ENCODE measurements around the gene ALKBH3. TPM values are rescaled to one million over a fixed set of nuclear protein-coding genes. Genes with fewer than 3 reads are reported as not detected.

The ALKBH3 gene
- total RNA-seq, 1 experiment from 2014 or later = 18.8 TPM

- Histone ChIP-seq H2BK15ac (ENCODE audit: low read depth, low read length) (no peak overlapping the region), H3K27ac (ENCODE audit: insufficient read length, low read depth, low read length) (no peak overlapping the region), H3K14ac (ENCODE audit: insufficient read depth, low read length) (no peak overlapping the region), H4K5ac (ENCODE audit: insufficient read length, low read depth, low read length) (no peak overlapping the region), H4K8ac (replicated peaks; ENCODE audit: insufficient read length, low read depth, low read length) (no peak overlapping the region), H3K4me2 (ENCODE audit: insufficient read depth, insufficient read length, low read length) (no peak overlapping the region), H3K4me1 (ENCODE audit: insufficient read depth, low read length) (no peaks in the 10 kb centered on the region), H2AFZ (ENCODE audit: low read length) (no peak overlapping the region), H3K18ac (ENCODE audit: insufficient read length, low read depth, low read length) (no peak overlapping the region), H3T11ph (ENCODE audit: low read length) (no peak overlapping the region), H3K23me2 (ENCODE audit: insufficient read length, low read depth, low read length, poor library complexity, severe bottlenecking) (no peaks in the 10 kb centered on the region), H2BK120ac (ENCODE audit: low read depth, low read length, poor library complexity, severe bottlenecking) (no peak overlapping the region), H2BK20ac (ENCODE audit: low read depth, low read length, poor library complexity, severe bottlenecking) (no peak overlapping the region), H2AK5ac (ENCODE audit: insufficient read length, low read length) (no peak overlapping the region), H3K9ac (ENCODE audit: extremely low read depth, insufficient read length, low read length) (no peak overlapping the region), H3K27me3 (ENCODE audit: insufficient read depth, low read length) (peaks cover 4% of the 10 kb centered on the region; the same call in 1 of the 2 replicates), H2BK5ac (ENCODE audit: insufficient read length, low read length) (no peak overlapping the region), H4K91ac (ENCODE audit: insufficient read length, low read depth, low read length) (no peak overlapping the region), H3K79me1 (ENCODE audit: insufficient read depth, low read depth, low read length, poor library complexity, severe bottlenecking) (no peaks in the 10 kb centered on the region), H3K4ac (ENCODE audit: low read depth, low read length) (no peak overlapping the region), H3K56ac (ENCODE audit: insufficient read length, low read depth, low read length) (no peak overlapping the region), H4K20me1 (ENCODE audit: control insufficient read depth, insufficient read depth, insufficient read length) (no peaks in the 10 kb centered on the region), H3K9me3 (ENCODE audit: control insufficient read depth, low read depth, low read length) (no peaks in the 10 kb centered on the region), H3K79me2 (ENCODE audit: insufficient read depth, low read length) (no peaks in the 10 kb centered on the region), H3K23ac (ENCODE audit: insufficient read length, low read depth, low read length) (no peak overlapping the region), H2BK12ac (ENCODE audit: insufficient read length, low read depth, low read length) (no peak overlapping the region)
- Mint-ChIP-seq H3K4me3 (no peak overlapping the region), H3K27ac (no peak overlapping the region), H3K4me1 (no peaks in the 10 kb centered on the region), H3K36me3 (ENCODE audit: insufficient read depth in 1 of 3, low read depth in 3 of 3) (no peaks in the 10 kb centered on the region), H3K27me3 (ENCODE audit: low read depth) (peaks cover 92% of the 10 kb centered on the region), H3K9me3 (no peaks in the 10 kb centered on the region)
- no peak for TF ChIP-seq CTCF (conservative IDR thresholded peaks at IDR 0.05)
- DNase-seq = no peak
- WGBS (ENCODE audit: extremely low coverage, insufficient read length, low lambda C conversion rate) = no CpG with 5 or more reads among the region's 3 CpGs
These were observed 6.6 kb upstream of the ALKBH3 start for GRCh38 chr11:43874078-43874477.

All from H9 (cell line).